ENCODE measurements around the gene B3GALNT2. TPM values are rescaled to one million over a fixed set of nuclear protein-coding genes. Genes with fewer than 3 reads are reported as not detected.

Gene B3GALNT2
- total and polyA plus RNA-seq, 8 donors, result 8.6 to 51.6 (median 37.4) TPM

DNA sequence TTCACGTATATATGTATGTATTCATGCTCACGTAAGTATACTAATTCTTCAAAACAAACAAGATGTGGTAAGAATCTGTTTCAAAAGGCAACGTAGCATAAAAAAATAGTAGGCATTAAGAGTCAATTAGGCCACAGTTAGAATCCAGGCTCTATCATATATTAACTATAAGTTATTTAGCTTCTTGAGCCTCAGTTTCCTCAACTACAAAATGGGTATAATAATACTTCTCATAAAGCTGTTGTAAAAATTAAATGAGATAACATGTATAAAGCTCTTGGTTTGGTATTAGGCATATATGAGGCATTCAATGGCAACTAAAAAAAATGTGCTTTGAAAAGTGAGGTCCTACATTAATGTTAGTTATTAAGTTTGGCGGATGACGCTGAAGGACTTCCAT, 9.2 kb downstream of the B3GALNT2 start:
- no peak for ATAC-seq
- peaks cover 3 to 55% (median 4%) of the 10 kb centered on the region in 3 donors for H3K36me3 ChIP-seq
- no peak for DNase-seq
- peaks cover 0 to 10% (median 0%) of the 10 kb centered on the region in 3 donors for H3K4me1 ChIP-seq
- FAIRE-seq, result no peak
- TF ChIP-seq, protein P1, sequence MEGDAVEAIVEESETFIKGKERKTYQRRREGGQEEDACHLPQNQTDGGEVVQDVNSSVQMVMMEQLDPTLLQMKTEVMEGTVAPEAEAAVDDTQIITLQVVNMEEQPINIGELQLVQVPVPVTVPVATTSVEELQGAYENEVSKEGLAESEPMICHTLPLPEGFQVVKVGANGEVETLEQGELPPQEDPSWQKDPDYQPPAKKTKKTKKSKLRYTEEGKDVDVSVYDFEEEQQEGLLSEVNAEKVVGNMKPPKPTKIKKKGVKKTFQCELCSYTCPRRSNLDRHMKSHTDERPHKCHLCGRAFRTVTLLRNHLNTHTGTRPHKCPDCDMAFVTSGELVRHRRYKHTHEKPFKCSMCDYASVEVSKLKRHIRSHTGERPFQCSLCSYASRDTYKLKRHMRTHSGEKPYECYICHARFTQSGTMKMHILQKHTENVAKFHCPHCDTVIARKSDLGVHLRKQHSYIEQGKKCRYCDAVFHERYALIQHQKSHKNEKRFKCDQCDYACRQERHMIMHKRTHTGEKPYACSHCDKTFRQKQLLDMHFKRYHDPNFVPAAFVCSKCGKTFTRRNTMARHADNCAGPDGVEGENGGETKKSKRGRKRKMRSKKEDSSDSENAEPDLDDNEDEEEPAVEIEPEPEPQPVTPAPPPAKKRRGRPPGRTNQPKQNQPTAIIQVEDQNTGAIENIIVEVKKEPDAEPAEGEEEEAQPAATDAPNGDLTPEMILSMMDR (IDR thresholded peaks at IDR 0.05), result no peak
- no peaks in the 10 kb centered on the region for H3K9me3 ChIP-seq
- no peak overlapping the region for H3K4me3 ChIP-seq
- intact Hi-C loops (cut with DNase I), result no loop called here
- H3K27ac ChIP-seq, result no peak overlapping the region
- no peaks in the 10 kb centered on the region for H3K27me3 ChIP-seq
- 96 to 97% methylated on average over 5 of the region's 5 CpGs for whole genome bisulfite sequencing, 2 donors

DNA sequence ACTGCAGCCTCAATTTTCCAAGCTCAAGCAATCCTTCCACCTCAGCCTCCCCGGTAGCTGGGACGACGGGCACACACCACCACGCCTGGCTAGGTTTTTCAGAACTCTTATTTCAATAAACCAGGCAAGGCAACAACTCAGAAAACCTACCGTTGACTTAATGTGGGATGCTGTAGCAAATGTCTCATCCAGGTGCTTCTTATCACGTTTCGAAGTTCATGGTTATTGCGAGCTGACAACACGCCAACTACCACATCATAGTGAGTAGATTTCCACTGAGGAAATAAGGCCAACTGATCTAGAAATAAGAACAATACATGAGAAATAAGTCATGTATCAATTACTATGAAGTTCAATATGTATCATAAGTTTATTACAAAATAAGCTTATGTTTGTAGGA, 9.7 kb downstream of the B3GALNT2 start:
- WGBS, 2 donors, result 87 to 88% methylated on average over 9 of the region's 9 CpGs
- no peaks in the 10 kb centered on the region for H3K27me3 ChIP-seq
- DNase-seq (no peak), ATAC-seq (no peak), FAIRE-seq (no peak)
- H3K4me3 ChIP-seq, result no peak overlapping the region
- no peak overlapping the region for H3K27ac ChIP-seq
- H3K36me3 ChIP-seq, result peaks cover 3 to 56% (median 4%) of the 10 kb centered on the region in 3 donors
- TF ChIP-seq, protein P1 (IDR thresholded peaks at IDR 0.05), result no peak
- H3K4me1 ChIP-seq, result peaks cover 0 to 10% (median 0%) of the 10 kb centered on the region in 3 donors
- no peaks in the 10 kb centered on the region for H3K9me3 ChIP-seq
- intact Hi-C loops (cut with DNase I), result no loop called here

GRCh38 chr1:235491644-235492043, 12.6 kb downstream of the B3GALNT2 start:
- DNase-seq (no peak), FAIRE-seq (no peak), ATAC-seq (peak in 1 of 4 donors; percentile 21)
- WGBS, 2 donors, result 72 to 76% methylated on average over 3 of the region's 3 CpGs
- TF ChIP-seq, protein P1 (IDR thresholded peaks at IDR 0.05), result no peak
- H3K9me3 ChIP-seq, result no peaks in the 10 kb centered on the region
- intact Hi-C loops (cut with DNase I), result no loop called here
- no peaks in the 10 kb centered on the region for H3K4me1 ChIP-seq
- no peaks in the 10 kb centered on the region for H3K27me3 ChIP-seq
- no peak overlapping the region for H3K27ac ChIP-seq
- H3K4me3 ChIP-seq, result no peak overlapping the region
- H3K36me3 ChIP-seq, result peaks cover 3 to 56% (median 5%) of the 10 kb centered on the region in 3 donors

GRCh38 chr1:235486321-235486720, 17.9 kb downstream of the B3GALNT2 start:
- Histone ChIP-seq H3K4me1 (peaks cover 3 to 7% (median 5%) of the 10 kb centered on the region in 3 donors), H3K9me3 (no peaks in the 10 kb centered on the region), H3K4me3 (no peak overlapping the region), H3K36me3 (peaks cover 2 to 33% (median 4%) of the 10 kb centered on the region in 3 donors), H3K27me3 (no peaks in the 10 kb centered on the region), H3K27ac (no peak overlapping the region)
- intact Hi-C loops (cut with DNase I), result no loop called here
- peak; percentile 55 to 86 (median 66) for ATAC-seq
- TF ChIP-seq, protein P1 (IDR thresholded peaks at IDR 0.05), result no peak
- 15 to 18% methylated on average over 5 of the region's 5 CpGs for WGBS, 2 donors
- FAIRE-seq, result no peak
- DNase-seq, result no peak

GRCh38 chr1:235485558-235485957, 18.7 kb downstream of the B3GALNT2 start:
- ATAC-seq (no peak), DNase-seq (no peak), FAIRE-seq (no peak)
- Histone ChIP-seq H3K36me3 (peaks cover 0 to 25% (median 4%) of the 10 kb centered on the region in 3 donors), H3K4me1 (peaks cover 3 to 7% (median 5%) of the 10 kb centered on the region in 3 donors), H3K9me3 (no peaks in the 10 kb centered on the region), H3K27ac (no peak overlapping the region), H3K27me3 (no peaks in the 10 kb centered on the region), H3K4me3 (no peak overlapping the region)
- 97 to 98% methylated on average over 2 of the region's 2 CpGs for whole genome bisulfite sequencing, 2 donors
- intact Hi-C loops (cut with DNase I), result no loop called here
- TF ChIP-seq, protein P1 (IDR thresholded peaks at IDR 0.05), result no peak

Data from pancreas (tissue), 10 donors.